H1 (cell line): Measurements from ENCODE around the gene PIBF1. TPM values are rescaled to one million over a fixed set of nuclear protein-coding genes. Genes with fewer than 3 reads are reported as not detected.

ENCODE experiments used
- CTCF ChIA-PET: fragments of 300-600 bp; sonication (Branson Sonifier 250); formaldehyde crosslinking; loops from one replicate; lab custom pipeline; 2021; ENCODE audit not compliant: partially characterized antibody; lab: Charles Lee
- POLR2A ChIA-PET: fragments of 300-600 bp; sonication (Branson Sonifier 250); formaldehyde crosslinking; loops from one replicate; lab custom pipeline; 2021; ENCODE audit warnings: inconsistent platforms; ENCODE audit not compliant: partially characterized antibody; lab: Charles Lee
- DNase-seq, 2 experiments: peaks; one replicate each; pipeline versions ENCODE4 v3.0.0 to v3.0.0-alpha.2; 2010 to 2022; ENCODE audit warnings: low spot score in 2 of 2, low read depth in 1 of 2, mixed read lengths in 1 of 2
- FAIRE-seq: peaks from 2 replicates; lab custom pipeline; 2011; peaks lifted over from hg19 to GRCh38; lab: Jason Lieb, UNC
- H2AFZ ChIP-seq: 2 replicates; pipeline ENCODE4 v1.8.1; 2012; ENCODE audit warnings: low read length, inconsistent platforms
- H2AK5ac ChIP-seq: 2 replicates; pipeline ENCODE4 v1.6.1; 2013; ENCODE audit warnings: low read depth, low read length
- H2BK120ac ChIP-seq: replicated peaks from 2 replicates; pipeline ENCODE3; 2013; ENCODE audit warnings: low read depth, low read length, inconsistent platforms
- H2BK12ac ChIP-seq: 2 replicates; pipeline ENCODE4 v1.6.1; 2013; ENCODE audit warnings: low read depth, low read length
- H2BK15ac ChIP-seq: 2 replicates; pipeline ENCODE4 v1.6.1; 2013; ENCODE audit warnings: low read length
- H2BK20ac ChIP-seq: 2 replicates; pipeline ENCODE4 v1.6.1; 2013; ENCODE audit warnings: low read length
- H2BK5ac ChIP-seq: 2 replicates; pipeline ENCODE4 v1.6.1; 2013; ENCODE audit warnings: low read depth, low read length
- H3K14ac ChIP-seq: 2 replicates; pipeline ENCODE4 v1.6.1; 2013; ENCODE audit warnings: inconsistent platforms; ENCODE audit not compliant: insufficient read length
- H3K18ac ChIP-seq: 2 replicates; pipeline ENCODE4 v1.6.1; 2013; ENCODE audit warnings: low read length; ENCODE audit errors: extremely low read depth
- H3K23ac ChIP-seq: 2 replicates; pipeline ENCODE4 v1.6.1; 2013; ENCODE audit warnings: inconsistent platforms; ENCODE audit not compliant: insufficient read length
- H3K23me2 ChIP-seq: 2 replicates; pipeline ENCODE4 v1.6.1; 2013; ENCODE audit warnings: low read depth, low read length
- H3K27ac ChIP-seq: 2 replicates; pipeline ENCODE4 v1.6.1; 2011; ENCODE audit warnings: low read depth, low read length, inconsistent platforms
- H3K27me3 ChIP-seq, 4 experiments: replicated peaks in 1 of 4; 1 replicate in 1 of 4; 2 replicates in 3 of 4; pipeline versions ENCODE4 v1.6.1 to v1.8.1; 2011 to 2013; ENCODE audit warnings: low read length in 3 of 4, mild to moderate bottlenecking in 3 of 4, inconsistent platforms in 2 of 4, mixed read lengths in 2 of 4, moderate library complexity in 1 of 4; ENCODE audit not compliant: control insufficient read depth in 3 of 4, insufficient read depth in 3 of 4; ENCODE audit errors: extremely low read depth in 1 of 4
- H3K36me3 ChIP-seq, 4 experiments: 2 replicates each; pipeline versions ENCODE4 v1.6.1 to v1.8.1; 2011 to 2013; ENCODE audit warnings: mild to moderate bottlenecking in 4 of 4, low read length in 3 of 4, moderate library complexity in 2 of 4, control low read depth in 1 of 4, inconsistent platforms in 1 of 4; ENCODE audit not compliant: insufficient read depth in 4 of 4, control insufficient read depth in 2 of 4
- H3K4ac ChIP-seq: replicated peaks from 2 replicates; pipeline ENCODE3; 2013; ENCODE audit warnings: low read length, low read depth, mixed read lengths, inconsistent platforms; ENCODE audit not compliant: insufficient read length
- H3K4me1 ChIP-seq, 4 experiments: replicated peaks in 1 of 4; 1 replicate in 1 of 4; 2 replicates in 3 of 4; pipeline versions ENCODE4 v1.6.1 to v1.8.1; 2011 to 2013; ENCODE audit warnings: low read length in 3 of 4, inconsistent platforms in 2 of 4, mixed read lengths in 1 of 4; ENCODE audit not compliant: insufficient read depth in 4 of 4, control insufficient read depth in 3 of 4
- H3K4me2 ChIP-seq, 2 experiments: 2 replicates each; pipeline versions ENCODE4 v1.6.1 to v1.8.1; 2011 to 2013; ENCODE audit warnings: low read depth in 2 of 2, low read length in 2 of 2, control low read depth in 1 of 2, inconsistent platforms in 1 of 2, mild to moderate bottlenecking in 1 of 2; ENCODE audit not compliant: insufficient read depth in 1 of 2
- H3K4me3 ChIP-seq, 4 experiments: fragments of 200-600, 300-600 bp in 1 of 4; sonication (generic), shearing (Covaris generic), sonication (Bioruptor Twin) in 1 of 4; 2 replicates each; pipeline versions ENCODE4 v1.5.1 to v1.8.1; 2011 to 2016; ENCODE audit warnings: low read length in 4 of 4, low read depth in 3 of 4, control low read depth in 2 of 4, inconsistent platforms in 2 of 4, mild to moderate bottlenecking in 2 of 4, mixed read lengths in 1 of 4, moderate library complexity in 1 of 4; ENCODE audit not compliant: insufficient read depth in 2 of 4; ENCODE audit errors: extremely low read depth in 1 of 4
- H3K56ac ChIP-seq: replicated peaks from 2 replicates; pipeline ENCODE3; 2013; ENCODE audit warnings: low read depth, mild to moderate bottlenecking, mixed read lengths, low read length, inconsistent platforms; ENCODE audit not compliant: insufficient read length
- H3K79me1 ChIP-seq: 2 replicates; pipeline ENCODE4 v1.6.1; 2013; ENCODE audit warnings: low read depth, low read length, control low read depth
- H3K79me2 ChIP-seq, 2 experiments: 2 replicates each; pipeline versions ENCODE4 v1.6.1 to v1.8.1; 2012 to 2013; ENCODE audit warnings: low read length in 2 of 2, mild to moderate bottlenecking in 2 of 2, inconsistent platforms in 1 of 2; ENCODE audit not compliant: insufficient read depth in 2 of 2, control insufficient read depth in 1 of 2
- H3K9ac ChIP-seq, 4 experiments: replicated peaks in 1 of 4; 1 replicate in 1 of 4; 2 replicates in 3 of 4; pipeline versions ENCODE4 v1.6.1 to v1.8.1; 2011 to 2013; ENCODE audit warnings: low read depth in 3 of 4, low read length in 3 of 4, control low read depth in 2 of 4, mild to moderate bottlenecking in 2 of 4, moderate library complexity in 2 of 4, inconsistent platforms in 1 of 4; ENCODE audit errors: extremely low read depth in 1 of 4
- H3K9me3 ChIP-seq, 2 experiments: 2 replicates each; pipeline versions ENCODE4 v1.6.1 to v1.8.1; 2012 to 2013; ENCODE audit warnings: mild to moderate bottlenecking in 2 of 2, moderate library complexity in 2 of 2, control low read depth in 1 of 2, inconsistent platforms in 1 of 2, low read depth in 1 of 2, low read length in 1 of 2, mixed read lengths in 1 of 2; ENCODE audit not compliant: insufficient read depth in 2 of 2
- H4K20me1 ChIP-seq, 2 experiments: replicated peaks in 1 of 2; 2 replicates each; pipeline versions ENCODE3 to v1.8.1; 2011 to 2013; ENCODE audit warnings: inconsistent platforms in 2 of 2, low read length in 2 of 2, mild to moderate bottlenecking in 1 of 2; ENCODE audit not compliant: insufficient read depth in 2 of 2, control insufficient read depth in 1 of 2
- H4K5ac ChIP-seq: 2 replicates; pipeline ENCODE4 v1.6.1; 2013; ENCODE audit warnings: low read length, low read depth, mixed read lengths, inconsistent platforms; ENCODE audit not compliant: insufficient read length
- H4K8ac ChIP-seq: 2 replicates; pipeline ENCODE4 v1.8.0; 2013; ENCODE audit warnings: mild to moderate bottlenecking, moderate library complexity, low read length, inconsistent platforms; ENCODE audit not compliant: insufficient read depth; ENCODE audit errors: extremely low read depth
- H4K91ac ChIP-seq: replicated peaks from 2 replicates; pipeline ENCODE3; 2013; ENCODE audit warnings: low read length, mixed read lengths, inconsistent platforms; ENCODE audit not compliant: insufficient read length
- ASH2L ChIP-seq: fragments of 200-600, 300-600 bp; sonication (generic); IDR thresholded peaks from one replicate; pipeline ENCODE4 v1.7.1; 2017; ENCODE audit warnings: low read length
- ATF2 ChIP-seq: IDR thresholded peaks from 2 replicates; pipeline ENCODE4 v1.6.1; 2012; ENCODE audit warnings: low read length, inconsistent platforms
- BACH1 ChIP-seq: IDR thresholded peaks from 2 replicates; pipeline ENCODE4 v1.6.1; 2012; ENCODE audit warnings: low read length, improper control_type of control experiment
- CHD1 ChIP-seq: IDR thresholded peaks from 2 replicates; pipeline ENCODE4 v1.6.1; 2012; ENCODE audit warnings: low read depth, low read length, improper control_type of control experiment
- HDAC6 ChIP-seq: IDR thresholded peaks from one replicate; pipeline ENCODE4 v1.7.1; 2012; ENCODE audit warnings: low read depth, mild to moderate bottlenecking, inconsistent platforms, low read length, moderate library complexity
- JUN ChIP-seq: IDR thresholded peaks from 2 replicates; pipeline ENCODE4 v1.6.1; 2011; ENCODE audit warnings: low read depth, mild to moderate bottlenecking, improper control_type of control experiment, low read length
- NRF1 ChIP-seq: IDR thresholded peaks from 2 replicates; pipeline ENCODE4 v1.6.1; 2011; ENCODE audit warnings: mild to moderate bottlenecking, low read depth, low read length, improper control_type of control experiment
- RAD21 ChIP-seq, 2 experiments: IDR thresholded peaks in 1 of 2; conservative IDR thresholded peaks in 1 of 2; 2 replicates each; pipeline ENCODE4 v1.6.1; 2011; ENCODE audit warnings: low read depth in 2 of 2, low read length in 2 of 2, improper control_type of control experiment in 1 of 2, inconsistent platforms in 1 of 2, mild to moderate bottlenecking in 1 of 2, moderate library complexity in 1 of 2
- SP4 ChIP-seq: IDR thresholded peaks from 2 replicates; pipeline ENCODE4 v1.6.1; 2012; ENCODE audit warnings: low read length, inconsistent platforms
- WGBS, 2 experiments: shearing (Covaris generic) in 1 of 2; methylation state at CpG; one replicate each; pipeline versions ENCODE4 v1.1.6 to v1.1.7; 2013 to 2015; ENCODE audit warnings: low lambda C conversion rate in 2 of 2, mixed read lengths in 2 of 2, inconsistent platforms in 1 of 2, low coverage in 1 of 2, missing lambda C conversion rate in 1 of 2; ENCODE audit not compliant: insufficient replicate concordance in 2 of 2, insufficient coverage in 1 of 2, insufficient read length in 1 of 2; ENCODE audit errors: extremely low coverage in 1 of 2, missing lambda C conversion rate in 1 of 2; 5-methylcytosine and 5-hydroxymethylcytosine counted together
- polyA plus RNA-seq, 7 experiments: library from polyadenylated mRNA; depleted of rRNA in 3 of 7; stranded (reverse) in 5 of 7; unstranded in 2 of 7; fragments of >200 nt in 5 of 7; fragments of 200-250 nt in 2 of 7; gene quantifications; 1 replicate in 5 of 7; 2 replicates in 1 of 7; 4 replicates in 1 of 7; pipeline versions ENCODE4 v1.2.1 to v1.2.3, GENCODE V29; 2011 to 2013; ENCODE audit warnings: missing spikeins in 2 of 7, mixed read lengths in 2 of 7
- total RNA-seq: library from RNA; stranded (reverse); fragmentation: NEBNext Ultra II Directional; extraction: Animal tissue kit (Norgen Biotek cat#: 25700); gene quantifications from 2 replicates; pipeline ENCODE4 v1.2.1, GENCODE V29; 2021

PIBF1 gene
- total and polyA plus RNA-seq, 2 of the 8 experiments (the other 6 are each of a cell fraction or from before 2014, with no cell fraction given), result 1.1 to 13.2 TPM

GRCh38 chr13:72850959-72851677, 69.2 kb downstream of the PIBF1 start:
- Histone ChIP-seq H3K79me2 (no peaks in the 10 kb centered on the region), H3K36me3 (no peaks in the 10 kb centered on the region; a peak in 1 of 8 replicates), H3K56ac (no peak overlapping the region), H2BK120ac (no peak overlapping the region), H3K4ac (no peak overlapping the region), H3K27me3 (no peaks in the 10 kb centered on the region), H3K23me2 (no peaks in the 10 kb centered on the region), H3K23ac (no peak overlapping the region), H3K18ac (no peak overlapping the region), H2AFZ (no peak overlapping the region), H4K8ac (0 out of 2 replicates have a peak overlapping the region, but pooled peaks have one; percentile 41), H3K9ac (no peak overlapping the region), H2BK20ac (no peak overlapping the region), H3K27ac (no peak overlapping the region), H3K14ac (no peak overlapping the region), H3K79me1 (no peaks in the 10 kb centered on the region), H2BK5ac (no peak overlapping the region), H2AK5ac (no peak overlapping the region), H4K91ac (no peak overlapping the region), H3K4me1 (no peaks in the 10 kb centered on the region; a peak in 1 of 7 replicates), H4K20me1 (no peaks in the 10 kb centered on the region), H3K4me2 (no peak overlapping the region), H2BK15ac (no peak overlapping the region), H4K5ac (no peak overlapping the region), H3K4me3 (no peak overlapping the region), H3K9me3 (no peaks in the 10 kb centered on the region), H2BK12ac (no peak overlapping the region)
- CTCF ChIA-PET, result interaction anchor here (1.2 to 4.1 kb wide), 2 partner anchors 10 to 209 kb away, joined by 3 to 27 read pairs; no protein-coding TSS in a partner anchor
- 93% methylated on average over 18 of the region's 18 CpGs; no CpG with 5 or more reads in 1 of the 2 experiments for WGBS, 2 experiments
- POLR2A ChIA-PET, result no interaction called here
- DNase-seq, result peak in 1 of 2 experiments; percentile 46
- no peak for FAIRE-seq
- TF ChIP-seq RAD21 (IDR thresholded peaks at IDR 0.05 in 1 of 2, conservative IDR thresholded peaks at IDR 0.05 in 1 of 2; ENCODE audit: low read depth in 2 of 2, low read length in 2 of 2) (no peak), SP4 (no peak), BACH1 (no peak), JUN (no peak), ASH2L (no peak), NRF1 (no peak), HDAC6 (no peak), CHD1 (no peak), ATF2 (no peak)
